Heart left ventricle (tissue), 16 donors: Measurements from ENCODE around the gene WDR90. TPM values are rescaled to one million over a fixed set of nuclear protein-coding genes. Genes with fewer than 3 reads are reported as not detected.

Experiments used
- ATAC-seq, 4 donors: fragments of 200-7000 bp; cut with Tn5 transposase; one replicate each; pipeline ENCODE4 v1.9.1; 2020 to 2022; ENCODE audit warnings: moderate library complexity in 4 of 4, mild to moderate bottlenecking in 3 of 4, moderate number of reproducible peaks in 1 of 4
- DNase-seq, 5 donors: peaks; one replicate each; pipeline ENCODE4 v3.0.0-alpha.2; 2020
- H3K27ac ChIP-seq, 12 donors: fragments of 200-600 bp; sonication (generic) in 4 of 12; one replicate each; pipeline versions ENCODE4 v1.5.0 to v1.8.0; 2016 to 2022; ENCODE audit warnings: mild to moderate bottlenecking in 2 of 12
- H3K27me3 ChIP-seq, 9 donors: fragments of 200-600 bp; sonication (generic) in 2 of 9; one replicate each; pipeline versions ENCODE4 v1.5.1 to v1.8.0; 2016 to 2022; ENCODE audit warnings: mild to moderate bottlenecking in 3 of 9
- H3K36me3 ChIP-seq, 9 donors: fragments of 200-600 bp; sonication (generic) in 2 of 9; one replicate each; pipeline versions ENCODE4 v1.5.0 to v1.8.0; 2018 to 2022; ENCODE audit warnings: mild to moderate bottlenecking in 2 of 9
- H3K4me1 ChIP-seq, 12 donors: fragments of 200-600 bp; sonication (generic) in 4 of 12; one replicate each; pipeline versions ENCODE4 v1.5.0 to v1.8.0; 2016 to 2022; ENCODE audit warnings: mild to moderate bottlenecking in 3 of 12
- H3K4me3 ChIP-seq, 12 donors: fragments of 200-600 bp; sonication (generic) in 4 of 12; one replicate each; pipeline versions ENCODE4 v1.5.0 to v1.8.0; 2017 to 2022; ENCODE audit warnings: mild to moderate bottlenecking in 9 of 12, moderate library complexity in 4 of 12
- H3K9me3 ChIP-seq, 12 donors: fragments of 200-600 bp; sonication (generic) in 4 of 12; one replicate each; pipeline versions ENCODE4 v1.5.0 to v1.8.0; 2016 to 2022; ENCODE audit warnings: mild to moderate bottlenecking in 1 of 12
- POLR2A ChIP-seq, 2 donors: fragments of 450-650 bp; IDR thresholded peaks; one replicate each; pipeline ENCODE4 v1.6.1; 2017; ENCODE audit warnings: antibody characterized with exemption in 2 of 2, mild to moderate bottlenecking in 2 of 2, moderate library complexity in 2 of 2
- WGBS, 4 donors: extraction: QIAGEN DNeasy Blood & Tissue Kit in 2 of 4; methylation state at CpG; one replicate each; pipeline versions ENCODE4 v1.1.5 to v1.1.7; 2013 to 2018; 5-methylcytosine and 5-hydroxymethylcytosine counted together
- intact Hi-C, 10 donors: fragments of 100-400 bp; cut with DNase I; formaldehyde crosslinking; loops; one replicate each; pipeline versions ENCODE4 v1.11.1 to v1.14.2; 2022
- polyA plus RNA-seq, 2 donors: library from polyadenylated mRNA; stranded (reverse); fragments of 200-250 nt; gene quantifications; one replicate each; pipeline ENCODE4 v1.2.3, GENCODE V29; 2013
- total RNA-seq, 9 donors: library from RNA; depleted of rRNA in 2 of 9; stranded (reverse); fragments of >200 nt in 2 of 9; fragmentation: NEBNext Ultra II Directional in 3 of 9; extraction: Animal tissue kit (Norgen Biotek cat#: 25700) in 3 of 9; gene quantifications; one replicate each; pipeline versions ENCODE4 v1.1.0 to v1.2.4, GENCODE V29; 2016 to 2023
- TF ChIP-seq, protein P1 (sequence below), 12 donors: fragments of 200-600 bp; sonication (generic) in 4 of 12; IDR thresholded peaks; one replicate each; pipeline versions ENCODE4 v1.5.0 to v1.8.0; 2018 to 2022; ENCODE audit warnings: antibody characterized with exemption in 12 of 12, mild to moderate bottlenecking in 5 of 12
- donor health status: ischemic (EF 13 %, LVEDD 7.1; RV severe dilation, severe dysfunction).
- donor health status: healthy with polysubstance abuse.
- donor health status: DM: no; HTN: yes; CAD: no.
- donor health status: DM: no; HTN: no; CAD: no.
- donor health status: ischemic (EF 25% LVEDD 6.9; RV normal size, moderate dysfunction).
- donor health status: ischemic (EF 25% LVEDD 5.7; RV mildly dilated, moderate dysfunction).
- donor health status: healthy.
- donor health status: DM: yes; HTN: yes; CAD: no.
- donor health status: ischemic (EF 35%, LVEDD 5.7; RV mildly dilated, moderate dysfunction).
- donor health status: nonischemic (EF 11% LVEDD 7.7; RV severe dilation, severe dysfunction).
- donor health status: DM: yes; HTN: yes; CAD: no.
- donor health status: PGD.
- donor health status: ischemic (EF 29% LVEDD 5.4; RV normal size, mild dysfunction).
- donor health status: nonischemic (EF 23%, LVEDD 6.1; RV moderate dilation, normal function).

The WDR90 gene
- total and polyA plus RNA-seq, 11 donors, result 3.7 to 17.4 (median 8.6) TPM

DNA sequence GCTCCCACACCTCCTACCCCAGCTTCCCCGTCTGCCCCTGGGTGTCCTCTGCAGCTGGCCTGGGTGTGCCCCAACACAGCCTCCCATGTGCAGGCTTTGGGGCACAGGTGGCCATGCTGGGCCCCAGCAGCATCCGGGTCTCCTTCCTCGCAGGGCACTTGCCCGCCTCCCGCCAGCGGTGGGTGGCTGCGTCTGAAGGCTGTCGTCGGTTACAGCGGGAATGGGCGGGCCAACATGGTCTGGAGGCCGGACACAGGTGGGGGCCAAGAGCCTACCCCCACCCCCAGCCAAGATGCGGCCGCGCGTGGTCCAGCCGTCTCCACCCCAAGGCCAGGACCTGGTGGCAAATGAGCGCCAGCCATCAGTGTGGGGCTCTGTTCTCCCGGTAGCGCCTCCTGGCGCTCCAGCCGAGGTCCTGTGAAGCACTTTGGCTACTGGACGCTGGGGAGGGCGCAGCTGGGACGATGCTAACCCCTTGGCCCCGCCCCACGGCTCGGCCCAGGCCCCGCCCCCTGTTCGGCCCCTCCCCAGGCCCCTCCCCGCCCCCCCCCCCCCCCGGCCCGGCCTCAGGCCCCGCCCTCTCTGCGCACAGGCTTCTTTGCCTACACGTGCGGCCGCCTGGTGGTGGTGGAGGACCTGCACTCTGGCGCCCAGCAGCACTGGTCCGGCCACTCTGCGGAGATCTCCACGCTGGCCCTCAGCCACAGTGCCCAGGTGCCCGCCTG lies 11.5 kb downstream of the WDR90 start:
- Histone ChIP-seq H3K4me1 (peaks cover 0 to 16% (median 11%) of the 10 kb centered on the region in 12 donors), H3K9me3 (no peaks in the 10 kb centered on the region), H3K4me3 (peak overlapping the region in 9 of 12 donors; percentile 11 to 42 (median 32)), H3K27me3 (no peaks in the 10 kb centered on the region), H3K27ac (peak overlapping the region in 11 of 12 donors; percentile 3 to 80 (median 55)), H3K36me3 (peaks cover 0 to 21% (median 0%) of the 10 kb centered on the region in 9 donors)
- TF ChIP-seq, protein P1, sequence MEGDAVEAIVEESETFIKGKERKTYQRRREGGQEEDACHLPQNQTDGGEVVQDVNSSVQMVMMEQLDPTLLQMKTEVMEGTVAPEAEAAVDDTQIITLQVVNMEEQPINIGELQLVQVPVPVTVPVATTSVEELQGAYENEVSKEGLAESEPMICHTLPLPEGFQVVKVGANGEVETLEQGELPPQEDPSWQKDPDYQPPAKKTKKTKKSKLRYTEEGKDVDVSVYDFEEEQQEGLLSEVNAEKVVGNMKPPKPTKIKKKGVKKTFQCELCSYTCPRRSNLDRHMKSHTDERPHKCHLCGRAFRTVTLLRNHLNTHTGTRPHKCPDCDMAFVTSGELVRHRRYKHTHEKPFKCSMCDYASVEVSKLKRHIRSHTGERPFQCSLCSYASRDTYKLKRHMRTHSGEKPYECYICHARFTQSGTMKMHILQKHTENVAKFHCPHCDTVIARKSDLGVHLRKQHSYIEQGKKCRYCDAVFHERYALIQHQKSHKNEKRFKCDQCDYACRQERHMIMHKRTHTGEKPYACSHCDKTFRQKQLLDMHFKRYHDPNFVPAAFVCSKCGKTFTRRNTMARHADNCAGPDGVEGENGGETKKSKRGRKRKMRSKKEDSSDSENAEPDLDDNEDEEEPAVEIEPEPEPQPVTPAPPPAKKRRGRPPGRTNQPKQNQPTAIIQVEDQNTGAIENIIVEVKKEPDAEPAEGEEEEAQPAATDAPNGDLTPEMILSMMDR (IDR thresholded peaks at IDR 0.05), result peak; percentile 36 to 78 (median 57)
- peak in 1 of 2 donors; percentile 49 for TF ChIP-seq POLR2A (IDR thresholded peaks at IDR 0.05)
- DNase-seq (peak; percentile 87 to 93 (median 92)), ATAC-seq (peak; percentile 81 to 90 (median 82))
- intact Hi-C loops, result loop anchor here in 5 of 10 donors (2.0 to 10.0 kb wide), 6 partner anchors 78 to 266 kb away; partner anchors contain the start of genes NME4 (in 2 of the 5) and RAB11FIP3 (in 1 of the 5)
- 11 to 18% (median 14%) methylated on average over 18 to 41 of the region's 43 CpGs for WGBS, 4 donors

DNA sequence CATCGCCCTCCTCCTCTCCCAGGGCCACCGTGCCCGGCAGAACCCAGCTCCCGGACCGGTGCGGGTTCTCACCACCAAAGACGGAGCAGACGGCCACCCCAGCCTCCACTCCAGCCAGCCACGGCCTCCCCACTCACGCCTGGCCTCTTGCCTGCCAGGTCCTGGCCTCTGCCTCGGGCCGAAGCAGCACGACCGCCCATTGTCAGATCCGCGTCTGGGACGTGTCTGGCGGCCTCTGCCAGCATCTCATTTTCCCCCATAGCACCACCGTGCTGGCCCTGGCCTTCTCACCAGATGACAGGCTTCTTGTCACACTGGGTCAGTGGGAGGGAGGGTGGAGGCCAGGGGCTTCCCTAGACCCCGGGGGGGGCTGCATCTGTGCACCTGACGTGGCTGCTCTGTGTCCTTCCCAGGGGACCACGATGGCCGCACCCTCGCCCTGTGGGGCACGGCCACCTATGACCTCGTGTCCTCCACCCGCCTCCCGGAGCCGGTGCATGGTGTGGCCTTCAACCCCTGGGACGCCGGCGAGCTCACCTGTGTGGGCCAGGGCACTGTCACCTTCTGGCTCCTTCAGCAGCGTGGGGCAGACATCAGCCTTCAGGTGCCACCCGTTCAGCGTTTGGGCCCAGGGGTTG lies 12.1 kb downstream of the WDR90 start:
- DNase-seq, result no peak
- peaks cover 0 to 16% (median 11%) of the 10 kb centered on the region in 12 donors for H3K4me1 ChIP-seq
- intact Hi-C loops, result loop anchor here in 5 of 10 donors (2.0 to 10.0 kb wide), 6 partner anchors 79 to 267 kb away; partner anchors contain the start of genes NME4 (in 2 of the 5) and RAB11FIP3 (in 1 of the 5)
- 56 to 74% (median 60%) methylated on average over 16 to 35 of the region's 35 CpGs for WGBS, 4 donors
- H3K36me3 ChIP-seq, result peaks cover 0 to 15% (median 0%) of the 10 kb centered on the region in 9 donors
- H3K4me3 ChIP-seq, result peak overlapping the region in 5 of 12 donors; percentile 10 to 38 (median 24)
- peak overlapping the region in 9 of 12 donors; percentile 27 to 78 (median 52) for H3K27ac ChIP-seq
- ATAC-seq, result peak in 3 of 4 donors; percentile 2
- TF ChIP-seq POLR2A (IDR thresholded peaks at IDR 0.05), result no peak
- TF ChIP-seq, protein P1 (IDR thresholded peaks at IDR 0.05), result no peak
- H3K9me3 ChIP-seq, result no peaks in the 10 kb centered on the region
- no peaks in the 10 kb centered on the region for H3K27me3 ChIP-seq

DNA sequence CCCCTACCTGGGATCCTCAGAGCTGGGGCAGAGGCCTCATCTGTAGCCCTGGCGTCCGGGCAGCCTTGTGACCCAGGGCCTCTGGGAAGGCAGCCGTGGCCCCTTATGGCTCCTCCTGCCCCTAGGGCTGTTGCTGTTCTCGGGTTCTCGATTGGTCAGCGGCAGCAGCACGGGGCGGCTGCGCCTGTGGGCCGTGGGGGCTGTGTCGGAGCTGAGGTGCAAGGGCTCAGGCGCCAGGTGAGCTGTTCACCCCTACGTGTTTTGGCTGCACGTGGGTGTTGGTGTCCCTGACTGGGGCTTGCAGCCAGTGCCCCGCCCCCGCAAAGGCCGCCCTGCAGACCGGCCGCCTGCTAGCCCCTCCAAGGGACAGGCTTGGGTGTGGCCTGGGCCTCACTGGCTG lies 12.9 kb downstream of the WDR90 start:
- H3K27ac ChIP-seq, result no peak overlapping the region
- no peak for TF ChIP-seq POLR2A (IDR thresholded peaks at IDR 0.05)
- TF ChIP-seq, protein P1 (IDR thresholded peaks at IDR 0.05), result no peak
- intact Hi-C loops, result loop anchor here in 4 of 10 donors (5.0 to 10.0 kb wide), 4 partner anchors 80 to 267 kb away; partner anchors contain the start of genes NME4 (in 2 of the 4) and RAB11FIP3 (in 1 of the 4)
- H3K36me3 ChIP-seq, result peaks cover 0 to 7% (median 0%) of the 10 kb centered on the region in 9 donors
- no peak overlapping the region for H3K4me3 ChIP-seq
- peaks cover 0 to 19% (median 11%) of the 10 kb centered on the region in 12 donors for H3K4me1 ChIP-seq
- H3K27me3 ChIP-seq, result no peaks in the 10 kb centered on the region
- ATAC-seq (no peak), DNase-seq (no peak)
- 88 to 96% (median 94%) methylated on average over 3 to 19 of the region's 19 CpGs for WGBS, 4 donors
- H3K9me3 ChIP-seq, result no peaks in the 10 kb centered on the region
